Stimulated activated memory B cell treated with anti-CD40 and anti-IgM and Interleukin-4, amounts not matched to agents 10 μg/mL and 1 μg/mL and 100 μg/mL, for 72 hours (primary cell): ENCODE results near the gene NEDD4L.
A peak's percentile ranks its signal among the peaks of the same experiment; 100 is the strongest.

Source experiments
- ATAC-seq: fragments of 150-1000 bp; cut with Tn5 transposase; 2 replicates; pipeline ENCODE4 v1.10.0; 2021
- H3K27ac Mint-ChIP-seq: one replicate; pipeline ENCODE4 v1.8.0; 2022; ENCODE audit warnings: mild to moderate bottlenecking, mixed read lengths
- H3K27me3 Mint-ChIP-seq: one replicate; pipeline ENCODE4 v1.8.0; 2022; ENCODE audit warnings: mixed read lengths
- H3K36me3 Mint-ChIP-seq: one replicate; pipeline ENCODE4 v1.8.0; 2022; ENCODE audit warnings: mixed read lengths
- H3K4me1 Mint-ChIP-seq: one replicate; pipeline ENCODE4 v1.8.0; 2022; ENCODE audit warnings: mixed read lengths
- H3K4me3 Mint-ChIP-seq: one replicate; pipeline ENCODE4 v1.8.0; 2022; ENCODE audit warnings: mild to moderate bottlenecking, moderate library complexity, mixed read lengths
- H3K9me3 Mint-ChIP-seq: one replicate; pipeline ENCODE4 v1.8.0; 2022; ENCODE audit warnings: mixed read lengths

Gene NEDD4L

GRCh38 chr18:58192519-58192918 is 148.5 kb downstream of the NEDD4L start:
- Mint-ChIP-seq H3K27ac (no peak overlapping the region), H3K4me3 (no peak overlapping the region), H3K9me3 (no peaks in the 10 kb centered on the region), H3K4me1 (peaks cover 33% of the 10 kb centered on the region), H3K27me3 (no peaks in the 10 kb centered on the region), H3K36me3 (no peaks in the 10 kb centered on the region)
- ATAC-seq, result no peak

- no peak overlapping the region for H3K27ac Mint-ChIP-seq
- no peaks in the 10 kb centered on the region for H3K36me3 Mint-ChIP-seq
- H3K4me1 Mint-ChIP-seq, result peaks cover 34% of the 10 kb centered on the region
- no peaks in the 10 kb centered on the region for H3K27me3 Mint-ChIP-seq
- no peak overlapping the region for H3K4me3 Mint-ChIP-seq
- ATAC-seq, result no peak
- no peaks in the 10 kb centered on the region for H3K9me3 Mint-ChIP-seq
Measured at GRCh38 chr18:58194028-58194427, 150.0 kb downstream of the NEDD4L start.

DNA sequence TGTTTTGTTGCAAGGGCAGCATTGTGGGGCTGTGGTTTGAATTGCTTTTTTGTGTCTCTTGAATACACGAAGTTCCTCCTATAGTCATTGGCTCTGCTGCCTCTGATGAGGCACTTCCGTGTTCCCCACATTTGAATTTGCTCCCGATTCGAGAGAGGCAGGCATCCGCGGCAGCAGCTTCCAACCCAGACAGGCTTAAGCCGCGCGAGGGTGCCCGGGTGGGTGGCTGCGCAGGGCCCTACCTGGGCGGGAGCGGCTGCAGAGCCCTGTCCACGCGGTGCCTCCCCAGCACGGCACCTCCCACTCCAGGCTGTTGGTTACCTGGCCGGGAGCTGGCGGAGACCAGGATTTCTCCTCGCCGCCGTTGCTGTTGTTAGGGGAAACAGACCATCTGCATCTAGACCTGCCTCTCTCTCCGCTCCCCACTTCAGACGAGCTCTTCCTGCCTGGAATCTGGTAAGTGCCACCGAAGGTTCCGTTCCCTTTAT is 151.3 kb downstream of the NEDD4L start:
- peak overlapping the region; percentile 87 for H3K27ac Mint-ChIP-seq
- H3K4me3 Mint-ChIP-seq, result peak overlapping the region; percentile 92
- ATAC-seq, result peak; percentile 72
- no peaks in the 10 kb centered on the region for H3K9me3 Mint-ChIP-seq
- H3K4me1 Mint-ChIP-seq, result peaks cover 34% of the 10 kb centered on the region
- no peaks in the 10 kb centered on the region for H3K36me3 Mint-ChIP-seq
- no peaks in the 10 kb centered on the region for H3K27me3 Mint-ChIP-seq

- peaks cover 34% of the 10 kb centered on the region for H3K4me1 Mint-ChIP-seq
- no peaks in the 10 kb centered on the region for H3K9me3 Mint-ChIP-seq
- H3K36me3 Mint-ChIP-seq, result no peaks in the 10 kb centered on the region
- H3K27me3 Mint-ChIP-seq, result no peaks in the 10 kb centered on the region
- ATAC-seq, result no peak
- peak overlapping the region; percentile 92 for H3K4me3 Mint-ChIP-seq
- peak overlapping the region; percentile 87 for H3K27ac Mint-ChIP-seq
Measured at GRCh38 chr18:58196164-58196563, 152.1 kb downstream of the NEDD4L start.

DNA sequence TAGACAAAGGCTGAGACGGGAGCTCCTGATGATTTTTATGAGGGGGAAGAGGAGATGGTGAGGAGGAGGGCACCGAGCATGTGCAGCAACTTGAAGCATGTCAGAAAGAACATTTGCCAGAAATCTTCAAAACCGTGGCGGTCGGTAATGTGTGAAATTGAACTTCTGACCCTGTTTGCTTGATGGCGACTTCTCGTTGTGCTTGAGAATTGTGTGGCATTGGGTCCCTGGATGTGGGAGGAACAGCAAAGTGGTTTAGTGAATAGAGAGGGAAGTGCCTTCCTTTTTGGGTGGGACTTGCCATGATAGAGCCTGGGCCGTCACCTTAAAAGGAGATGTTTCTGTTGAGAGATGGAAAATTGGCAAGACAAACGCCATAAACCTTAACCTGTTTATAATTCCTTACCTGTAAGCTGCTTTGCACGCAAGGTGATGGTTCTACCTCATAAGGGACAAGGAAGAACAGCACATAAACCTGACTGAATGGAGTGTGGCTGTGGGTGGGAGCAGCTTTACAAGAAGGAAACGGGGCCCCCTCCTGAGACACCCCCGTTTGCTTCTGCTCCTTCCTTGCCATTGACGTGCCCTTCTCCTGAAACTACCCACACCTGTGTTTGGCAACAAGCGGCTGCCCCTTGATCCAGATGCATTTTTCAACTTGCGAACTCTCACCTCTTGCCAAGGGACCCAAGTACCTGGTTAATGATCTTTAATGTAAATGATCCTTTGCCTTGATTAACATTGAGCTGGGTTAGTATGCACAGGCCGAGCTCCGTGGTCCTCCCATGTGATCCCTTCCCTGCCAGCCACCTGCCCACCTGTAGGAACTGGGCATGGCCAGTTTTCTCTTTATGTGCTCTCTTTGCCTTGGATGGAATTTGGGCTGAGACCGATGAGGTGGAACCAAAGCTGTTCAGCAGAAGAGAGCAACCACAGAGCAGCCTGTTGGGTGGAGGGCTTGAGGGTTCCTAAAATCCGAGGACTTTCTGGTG is 153.2 kb downstream of the NEDD4L start:
- no peaks in the 10 kb centered on the region for H3K36me3 Mint-ChIP-seq
- H3K4me3 Mint-ChIP-seq, result peak overlapping the region; percentile 5
- peak overlapping the region; percentile 87 for H3K27ac Mint-ChIP-seq
- H3K9me3 Mint-ChIP-seq, result no peaks in the 10 kb centered on the region
- ATAC-seq, result no peak
- H3K27me3 Mint-ChIP-seq, result no peaks in the 10 kb centered on the region
- peaks cover 34% of the 10 kb centered on the region for H3K4me1 Mint-ChIP-seq

GRCh38 chr18:58201268-58201667 is 157.2 kb downstream of the NEDD4L start:
- peaks cover 1% of the 10 kb centered on the region for H3K36me3 Mint-ChIP-seq
- ATAC-seq, result no peak
- H3K9me3 Mint-ChIP-seq, result no peaks in the 10 kb centered on the region
- H3K27ac Mint-ChIP-seq, result no peak overlapping the region
- no peaks in the 10 kb centered on the region for H3K27me3 Mint-ChIP-seq
- no peak overlapping the region for H3K4me3 Mint-ChIP-seq
- H3K4me1 Mint-ChIP-seq, result peaks cover 27% of the 10 kb centered on the region

- Mint-ChIP-seq H3K27ac (no peak overlapping the region), H3K4me1 (peaks cover 27% of the 10 kb centered on the region), H3K27me3 (no peaks in the 10 kb centered on the region), H3K4me3 (no peak overlapping the region), H3K9me3 (no peaks in the 10 kb centered on the region), H3K36me3 (peaks cover 9% of the 10 kb centered on the region)
- no peak for ATAC-seq
Measured at GRCh38 chr18:58201733-58202730, 158.0 kb downstream of the NEDD4L start.

DNA sequence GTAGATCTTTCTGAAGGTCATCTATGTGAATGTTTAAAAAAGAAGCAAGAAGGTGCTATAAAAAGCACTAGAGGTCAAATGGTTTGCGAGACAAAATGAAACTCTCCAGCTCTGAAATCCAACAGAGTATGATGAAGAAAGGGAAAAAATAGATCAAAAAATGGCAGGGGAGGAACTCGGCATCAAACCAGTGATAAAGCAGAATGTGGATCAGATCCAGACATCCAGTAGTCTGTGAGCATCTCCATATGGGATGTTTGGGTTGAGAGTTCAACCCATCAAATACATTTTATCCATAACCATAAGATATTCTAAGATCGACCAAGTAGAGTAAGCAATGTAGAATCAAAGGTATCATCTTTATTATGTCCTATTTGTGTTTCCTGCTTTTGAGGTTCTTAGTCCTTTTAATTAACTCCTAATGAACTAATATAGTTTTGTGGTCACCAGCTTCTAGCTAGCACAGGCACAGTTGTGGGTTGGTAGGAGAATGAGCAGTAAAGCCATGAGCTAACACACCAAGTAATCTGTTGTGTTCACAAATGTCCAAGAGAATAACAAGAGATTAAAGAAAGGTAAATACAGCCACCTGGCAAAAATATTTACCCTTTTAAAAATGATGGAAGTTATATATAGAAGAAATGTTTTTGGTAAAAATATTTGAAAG is 160.9 kb downstream of the NEDD4L start:
- ATAC-seq, result no peak
- Mint-ChIP-seq H3K4me1 (peaks cover 46% of the 10 kb centered on the region), H3K27ac (no peak overlapping the region), H3K4me3 (no peak overlapping the region), H3K27me3 (no peaks in the 10 kb centered on the region), H3K36me3 (peaks cover 11% of the 10 kb centered on the region), H3K9me3 (peaks cover 3% of the 10 kb centered on the region)

GRCh38 chr18:58205443-58206160 is 161.6 kb downstream of the NEDD4L start:
- Mint-ChIP-seq H3K36me3 (peaks cover 11% of the 10 kb centered on the region), H3K27ac (no peak overlapping the region), H3K4me3 (no peak overlapping the region), H3K4me1 (peaks cover 46% of the 10 kb centered on the region), H3K27me3 (no peaks in the 10 kb centered on the region), H3K9me3 (peaks cover 3% of the 10 kb centered on the region)
- ATAC-seq, result no peak

GRCh38 chr18:58207520-58208152 is 163.6 kb downstream of the NEDD4L start:
- no peak for ATAC-seq
- H3K36me3 Mint-ChIP-seq, result peaks cover 11% of the 10 kb centered on the region
- peaks cover 3% of the 10 kb centered on the region for H3K9me3 Mint-ChIP-seq
- no peak overlapping the region for H3K4me3 Mint-ChIP-seq
- peak overlapping the region; percentile 80 for H3K27ac Mint-ChIP-seq
- H3K4me1 Mint-ChIP-seq, result peaks cover 55% of the 10 kb centered on the region
- no peaks in the 10 kb centered on the region for H3K27me3 Mint-ChIP-seq

DNA sequence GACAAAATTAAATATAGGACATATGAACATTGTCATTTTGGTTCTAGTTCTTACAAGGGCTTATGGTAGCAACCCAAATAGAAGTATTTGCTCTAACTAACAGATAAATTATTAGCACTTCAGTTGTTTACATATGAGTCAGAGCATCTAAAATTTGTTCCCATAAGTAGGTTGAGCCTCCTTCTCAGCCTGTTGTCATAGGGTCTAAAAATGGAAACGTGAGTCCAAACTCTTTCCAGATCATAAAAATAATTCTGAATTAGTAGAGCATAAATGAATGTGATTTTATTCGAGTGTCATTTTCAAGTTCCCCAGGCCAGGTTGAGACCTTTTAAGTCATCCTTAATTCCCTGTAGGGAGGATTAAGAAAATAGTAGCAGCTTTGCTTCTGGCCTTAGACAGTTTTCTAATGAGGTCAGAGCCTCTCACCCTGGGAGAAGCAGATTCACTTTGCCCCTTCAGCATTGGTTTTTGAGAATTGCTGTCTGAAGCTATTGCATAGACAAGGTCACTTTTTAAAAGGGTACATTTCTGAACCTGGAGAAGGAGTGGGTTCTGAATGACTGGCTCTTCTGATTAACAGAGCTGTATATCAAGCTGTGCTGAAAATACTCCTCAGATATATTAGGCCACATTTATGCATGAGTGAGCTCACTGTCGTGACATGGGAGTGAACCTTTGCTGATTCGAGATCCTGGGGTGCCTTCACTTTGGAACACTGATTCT is 164.3 kb downstream of the NEDD4L start:
- Mint-ChIP-seq H3K27ac (peak overlapping the region; percentile 80), H3K9me3 (peaks cover 3% of the 10 kb centered on the region), H3K4me1 (peaks cover 63% of the 10 kb centered on the region), H3K36me3 (peaks cover 11% of the 10 kb centered on the region), H3K4me3 (no peak overlapping the region), H3K27me3 (no peaks in the 10 kb centered on the region)
- peak; percentile 72 for ATAC-seq

- no peak for ATAC-seq
- Mint-ChIP-seq H3K36me3 (peaks cover 11% of the 10 kb centered on the region), H3K27ac (peak overlapping the region; percentile 80), H3K4me1 (peaks cover 72% of the 10 kb centered on the region), H3K27me3 (no peaks in the 10 kb centered on the region), H3K9me3 (peaks cover 3% of the 10 kb centered on the region), H3K4me3 (no peak overlapping the region)
Measured at GRCh38 chr18:58209326-58209725, 165.3 kb downstream of the NEDD4L start.

DNA sequence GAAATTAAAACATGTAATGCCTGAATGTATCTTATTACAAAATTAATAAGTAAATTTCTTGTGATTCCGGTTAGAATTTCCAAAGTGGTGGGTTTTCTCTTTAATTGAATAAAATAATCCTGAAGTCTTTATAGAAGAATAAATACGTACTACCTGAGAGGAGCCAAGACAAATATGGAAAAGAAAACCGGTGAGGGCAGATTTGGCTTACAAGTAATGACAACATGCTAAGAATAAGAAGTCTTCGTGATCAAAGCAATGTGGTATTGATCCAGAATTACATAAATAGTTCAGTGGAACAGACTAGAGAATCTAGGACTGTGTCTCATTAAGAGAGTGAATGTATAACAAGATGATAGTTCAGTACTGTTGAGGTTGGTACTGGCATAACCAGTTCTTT is 167.5 kb downstream of the NEDD4L start:
- peaks cover 8% of the 10 kb centered on the region for H3K36me3 Mint-ChIP-seq
- no peak overlapping the region for H3K4me3 Mint-ChIP-seq
- no peaks in the 10 kb centered on the region for H3K27me3 Mint-ChIP-seq
- peaks cover 69% of the 10 kb centered on the region for H3K4me1 Mint-ChIP-seq
- peaks cover 3% of the 10 kb centered on the region for H3K9me3 Mint-ChIP-seq
- no peak for ATAC-seq
- H3K27ac Mint-ChIP-seq, result peak overlapping the region; percentile 53
